ENCODE data around the gene MT3. TPM values are rescaled to one million over a fixed set of nuclear protein-coding genes. Genes with fewer than 3 reads are reported as not detected.

The MT3 gene
- total RNA-seq, 1 donor from 2014 or later, result not detected

DNA sequence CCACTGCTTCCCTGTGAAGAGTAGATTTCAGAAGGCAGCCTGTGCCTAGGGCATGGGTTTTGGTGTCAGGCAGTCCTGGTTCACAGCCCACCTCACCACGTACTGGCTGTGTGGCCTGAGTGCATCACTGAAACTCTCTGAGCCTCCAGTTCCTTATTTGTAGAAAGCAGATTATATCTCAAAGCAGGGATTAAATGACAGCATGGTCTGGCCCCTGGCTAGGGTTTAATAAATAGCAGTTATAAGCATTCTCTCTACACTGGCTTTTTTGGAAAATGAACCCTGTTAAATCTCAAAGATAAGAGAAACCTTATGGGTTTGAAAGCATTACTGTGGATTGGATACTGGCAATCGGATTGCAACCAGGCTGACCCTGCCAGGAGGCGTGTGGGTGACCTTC is 40.2 kb downstream of the MT3 start:
- Histone ChIP-seq H3K9me3 (no peaks in the 10 kb centered on the region), H3K4me1 (peaks cover 6 to 16% of the 10 kb centered on the region in 2 donors), H3K27ac (peak overlapping the region; percentile 85 to 96), H3K4me3 (no peak overlapping the region), H3K36me3 (no peaks in the 10 kb centered on the region), H3K27me3 (no peaks in the 10 kb centered on the region)
- intact Hi-C loops (cut with DNase I), result loop anchor here (5.0 kb wide), 2 partner anchors 437 to 673 kb away; partner anchors contain the start of gene GNAO1
- no peak for DNase-seq (ENCODE audit: low spot score in 2 of 2)
- TF ChIP-seq, protein P1, sequence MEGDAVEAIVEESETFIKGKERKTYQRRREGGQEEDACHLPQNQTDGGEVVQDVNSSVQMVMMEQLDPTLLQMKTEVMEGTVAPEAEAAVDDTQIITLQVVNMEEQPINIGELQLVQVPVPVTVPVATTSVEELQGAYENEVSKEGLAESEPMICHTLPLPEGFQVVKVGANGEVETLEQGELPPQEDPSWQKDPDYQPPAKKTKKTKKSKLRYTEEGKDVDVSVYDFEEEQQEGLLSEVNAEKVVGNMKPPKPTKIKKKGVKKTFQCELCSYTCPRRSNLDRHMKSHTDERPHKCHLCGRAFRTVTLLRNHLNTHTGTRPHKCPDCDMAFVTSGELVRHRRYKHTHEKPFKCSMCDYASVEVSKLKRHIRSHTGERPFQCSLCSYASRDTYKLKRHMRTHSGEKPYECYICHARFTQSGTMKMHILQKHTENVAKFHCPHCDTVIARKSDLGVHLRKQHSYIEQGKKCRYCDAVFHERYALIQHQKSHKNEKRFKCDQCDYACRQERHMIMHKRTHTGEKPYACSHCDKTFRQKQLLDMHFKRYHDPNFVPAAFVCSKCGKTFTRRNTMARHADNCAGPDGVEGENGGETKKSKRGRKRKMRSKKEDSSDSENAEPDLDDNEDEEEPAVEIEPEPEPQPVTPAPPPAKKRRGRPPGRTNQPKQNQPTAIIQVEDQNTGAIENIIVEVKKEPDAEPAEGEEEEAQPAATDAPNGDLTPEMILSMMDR (IDR thresholded peaks at IDR 0.05), result no peak

DNA sequence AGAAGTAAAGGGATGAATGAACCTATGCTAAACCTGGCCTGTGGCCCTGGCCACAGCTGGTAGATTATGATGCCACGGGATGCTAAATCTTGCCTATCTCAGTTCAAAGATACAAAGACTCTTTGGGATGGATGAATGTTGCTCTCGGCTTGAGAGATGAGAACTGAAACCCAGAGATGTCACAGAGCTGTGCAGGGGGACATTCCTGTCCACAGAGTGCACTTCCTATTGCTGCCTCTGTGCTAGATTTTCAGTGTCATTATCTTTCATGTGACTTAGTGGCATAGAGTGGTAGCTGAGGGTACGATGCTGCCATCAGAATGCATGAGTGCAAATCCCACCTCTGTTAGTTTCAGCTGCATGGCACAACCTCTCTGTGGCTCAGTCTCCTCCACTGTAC is 40.8 kb downstream of the MT3 start:
- H3K27me3 ChIP-seq, result no peaks in the 10 kb centered on the region
- H3K9me3 ChIP-seq, result no peaks in the 10 kb centered on the region
- intact Hi-C loops (cut with DNase I), result loop anchor here (10.0 kb wide), 1 partner anchor 555 kb away; the partner anchor contains the start of genes PSME3IP1 and RSPRY1
- H3K4me3 ChIP-seq, result no peak overlapping the region
- H3K27ac ChIP-seq, result peak overlapping the region in 1 of 2 donors; percentile 85
- H3K36me3 ChIP-seq, result no peaks in the 10 kb centered on the region
- no peak for DNase-seq (ENCODE audit: low spot score in 2 of 2)
- peaks cover 6 to 12% of the 10 kb centered on the region in 2 donors for H3K4me1 ChIP-seq
- TF ChIP-seq, protein P1 (IDR thresholded peaks at IDR 0.05), result no peak

DNA sequence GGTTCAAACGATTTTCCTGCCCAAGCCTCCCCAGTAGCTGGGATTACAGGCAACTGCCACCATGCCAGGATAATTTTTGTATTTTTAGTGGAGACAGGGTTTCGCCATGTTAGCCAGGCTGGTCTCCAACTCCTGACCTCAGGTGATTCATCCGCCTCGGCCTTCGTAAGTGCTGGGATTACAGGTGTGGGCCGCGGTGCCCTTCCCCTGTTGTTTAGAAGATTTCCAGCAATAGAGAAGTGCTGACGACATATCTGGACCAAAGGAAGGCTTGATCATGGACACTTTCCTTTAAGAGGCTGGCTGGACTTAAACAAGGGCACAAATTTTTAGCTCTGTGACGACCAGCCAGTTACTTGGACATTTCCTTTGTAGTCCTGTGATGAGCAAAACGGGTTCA is 41.9 kb downstream of the MT3 start:
- Histone ChIP-seq H3K4me3 (no peak overlapping the region), H3K27ac (peak overlapping the region; percentile 88 to 96)

DNA sequence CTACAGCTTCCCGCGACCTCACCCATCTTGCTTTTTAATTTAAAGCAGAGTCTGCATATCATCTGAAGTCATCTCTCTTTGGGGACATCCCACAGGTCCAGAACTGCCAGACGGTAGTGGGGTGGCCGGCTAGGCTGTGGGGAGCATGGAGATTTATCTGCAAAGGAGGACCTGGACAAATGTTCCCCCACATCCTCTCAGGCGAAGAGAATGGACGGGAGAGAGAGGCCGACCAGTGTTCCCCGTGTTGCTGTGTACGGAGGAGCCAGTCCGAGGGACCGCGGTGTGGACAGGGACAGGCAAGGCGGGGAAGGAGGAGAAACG is 42.5 kb downstream of the MT3 start:
- no peaks in the 10 kb centered on the region for H3K36me3 ChIP-seq
- H3K9me3 ChIP-seq, result no peaks in the 10 kb centered on the region
- TF ChIP-seq, protein P1 (IDR thresholded peaks at IDR 0.05), result no peak
- DNase-seq (ENCODE audit: low spot score in 2 of 2), result no peak
- intact Hi-C loops (cut with DNase I), result loop anchor here (2.0 to 10.0 kb wide), 2 partner anchors 51 to 553 kb away; partner anchors contain the start of genes MT1X, PSME3IP1 and RSPRY1
- peak overlapping the region; percentile 88 to 96 for H3K27ac ChIP-seq
- H3K4me3 ChIP-seq, result peak overlapping the region; percentile 54 to 88
- H3K27me3 ChIP-seq, result no peaks in the 10 kb centered on the region
- peaks cover 6 to 12% of the 10 kb centered on the region in 2 donors for H3K4me1 ChIP-seq

More for the DNA sequence above, 41.9 kb downstream of the MT3 start:
- Histone ChIP-seq H3K27me3 (no peaks in the 10 kb centered on the region), H3K9me3 (no peaks in the 10 kb centered on the region), H3K36me3 (no peaks in the 10 kb centered on the region), H3K4me1 (peaks cover 6 to 12% of the 10 kb centered on the region in 2 donors)
- DNase-seq (ENCODE audit: low spot score in 2 of 2), result no peak
- TF ChIP-seq, protein P1 (IDR thresholded peaks at IDR 0.05), result no peak
- intact Hi-C loops (cut with DNase I), result loop anchor here (10.0 kb wide), 1 partner anchor 554 kb away; the partner anchor contains the start of genes PSME3IP1 and RSPRY1

DNA sequence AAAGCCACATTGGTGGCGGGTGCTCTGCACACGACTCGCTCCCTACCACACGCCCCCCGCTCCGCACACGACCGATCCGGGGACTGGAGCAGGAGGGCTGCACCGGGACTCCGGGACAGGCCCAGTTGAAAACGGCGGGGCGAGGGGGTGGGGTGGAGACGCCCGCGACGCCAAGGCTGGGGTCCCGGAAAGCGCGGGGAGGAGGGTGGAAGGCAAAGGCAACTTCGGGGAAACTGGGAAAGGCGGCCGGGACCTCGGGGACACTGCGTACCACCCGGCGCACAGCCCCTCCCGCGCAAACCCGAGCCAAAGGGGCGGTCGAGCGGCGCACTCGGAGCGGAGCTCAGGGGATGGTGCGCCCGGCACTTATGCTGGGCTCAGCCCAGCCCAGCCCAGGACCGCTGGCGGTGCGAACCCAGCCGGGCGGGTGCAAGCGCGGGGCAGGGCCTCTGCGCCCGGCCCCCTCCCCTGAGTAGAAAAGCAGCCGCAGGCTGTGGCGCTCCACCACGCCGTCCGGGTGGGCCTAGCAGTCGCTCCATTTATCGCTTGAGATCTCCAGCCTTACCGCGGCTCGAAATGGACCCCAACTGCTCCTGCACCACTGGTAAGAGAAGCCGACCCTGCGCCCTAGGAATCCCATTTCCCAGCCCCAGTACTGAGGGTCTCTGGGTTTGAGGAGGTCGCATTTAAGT is 43.0 kb downstream of the MT3 start, which contains the start of gene MT1M:
MT1M (plus strand) TSS at position 504 of the 692 bp plus-strand sequence; CDS start at position 577, 73 bp downstream.
- no peaks in the 10 kb centered on the region for H3K9me3 ChIP-seq
- H3K4me3 ChIP-seq, result peak within 1 kb of the TSS; percentile 54 to 88
- peaks cover 3 to 12% of the 10 kb centered on the region in 2 donors for H3K4me1 ChIP-seq
- intact Hi-C loops (cut with DNase I), result loop anchor here (2.0 to 10.0 kb wide), 2 partner anchors 50 to 552 kb away; partner anchors contain the start of genes MT1X, PSME3IP1 and RSPRY1
- no peaks in the 10 kb centered on the region for H3K27me3 ChIP-seq
- H3K27ac ChIP-seq, result peak within 1 kb of the TSS; percentile 88 to 96
- TF ChIP-seq, protein P1 (IDR thresholded peaks at IDR 0.05), result no peak
- H3K36me3 ChIP-seq, result no peaks in the 10 kb centered on the region
- peak in 1 of 2 donors; percentile 88 for DNase-seq (ENCODE audit: low spot score in 2 of 2)
